ENCODE measurements around the gene CARD11.
A peak's percentile ranks its signal among the peaks of the same experiment; 100 is the strongest.
"Not testable (repeated sequence)": the region's sequence is repeated elsewhere in the genome, so short reads cannot be mapped to it uniquely, and the experiment has no call there.

Gene CARD11

DNA sequence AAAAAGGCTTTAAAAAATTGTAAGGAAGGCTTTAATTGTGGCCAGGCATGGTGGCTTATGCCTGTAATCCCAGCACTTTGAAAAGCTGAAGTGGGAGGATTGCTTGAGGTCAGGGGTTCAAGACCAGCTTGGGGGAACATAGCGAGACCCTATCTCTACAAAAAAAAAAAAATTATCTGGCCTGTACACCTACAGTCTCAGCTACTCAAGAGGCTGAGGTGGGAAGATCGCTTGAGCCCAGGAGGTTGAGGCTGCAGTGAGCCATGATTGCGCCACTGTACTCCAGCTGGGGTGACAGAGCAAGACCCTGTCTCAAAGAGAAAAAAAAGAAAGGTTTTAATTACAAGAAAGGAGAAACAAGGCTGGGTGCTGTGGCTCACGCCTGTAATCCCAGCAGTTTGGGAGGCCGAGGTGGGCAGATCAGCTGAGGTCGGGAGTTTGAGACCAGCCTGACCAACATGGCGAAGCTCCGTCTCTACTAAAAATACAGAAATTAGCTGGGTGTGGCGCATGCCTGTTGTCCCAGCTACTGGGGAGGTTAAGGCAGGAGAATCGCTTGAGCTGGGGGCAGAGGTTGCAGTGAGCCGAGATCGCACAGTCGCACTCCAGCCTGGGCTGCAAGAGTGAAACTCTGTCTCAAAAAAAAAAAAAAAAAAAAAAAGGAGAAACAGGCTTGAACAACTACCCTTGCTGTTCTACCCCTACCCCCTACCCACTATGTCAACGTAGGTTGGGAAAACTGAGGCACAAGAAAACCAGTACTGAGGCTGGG, 83.7 kb downstream of the CARD11 start:
- peaks cover 43% of the 10 kb centered on the region for H3K36me3 Mint-ChIP-seq (ENCODE audit: low read depth)
- H3K9me3 Mint-ChIP-seq = no peaks in the 10 kb centered on the region
- no peak overlapping the region for H3K4me3 Mint-ChIP-seq
- H3K27me3 Mint-ChIP-seq = no peaks in the 10 kb centered on the region
- peak overlapping the region; percentile 79 for H3K27ac Mint-ChIP-seq
- peaks cover 88% of the 10 kb centered on the region for H3K4me1 Mint-ChIP-seq (ENCODE audit: low read depth)

DNA sequence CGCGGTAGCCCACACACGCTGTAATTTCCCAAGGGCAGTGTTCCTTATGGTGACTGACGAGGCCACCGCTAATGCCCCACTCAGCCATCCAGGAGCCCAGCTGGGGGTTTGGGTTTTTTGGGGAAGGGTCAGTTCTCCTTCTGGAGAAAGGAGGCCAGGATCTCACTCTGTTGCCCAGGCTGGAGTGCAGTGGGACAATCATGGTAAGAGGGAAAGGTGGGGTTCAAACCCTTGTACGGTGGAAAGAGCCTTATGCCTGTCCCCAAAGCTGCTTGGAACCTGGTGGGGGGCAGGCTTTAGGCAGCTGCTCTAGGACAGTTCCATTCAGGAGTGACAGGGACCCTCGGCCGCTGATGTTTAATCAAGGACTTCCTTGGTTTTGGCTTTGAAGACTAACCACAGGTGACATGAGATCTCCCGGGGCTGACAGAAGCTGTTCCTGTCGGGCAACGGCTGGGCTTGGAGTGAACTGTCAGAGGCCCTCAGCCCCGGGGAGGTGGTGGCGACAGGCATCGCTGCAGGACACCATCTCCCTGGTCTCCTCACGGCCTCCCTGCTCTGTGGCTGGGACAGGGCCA, 84.5 kb downstream of the CARD11 start:
- H3K27ac Mint-ChIP-seq = peak overlapping the region; percentile 36
- peaks cover 90% of the 10 kb centered on the region for H3K4me1 Mint-ChIP-seq (ENCODE audit: low read depth)
- H3K27me3 Mint-ChIP-seq = no peaks in the 10 kb centered on the region

DNA sequence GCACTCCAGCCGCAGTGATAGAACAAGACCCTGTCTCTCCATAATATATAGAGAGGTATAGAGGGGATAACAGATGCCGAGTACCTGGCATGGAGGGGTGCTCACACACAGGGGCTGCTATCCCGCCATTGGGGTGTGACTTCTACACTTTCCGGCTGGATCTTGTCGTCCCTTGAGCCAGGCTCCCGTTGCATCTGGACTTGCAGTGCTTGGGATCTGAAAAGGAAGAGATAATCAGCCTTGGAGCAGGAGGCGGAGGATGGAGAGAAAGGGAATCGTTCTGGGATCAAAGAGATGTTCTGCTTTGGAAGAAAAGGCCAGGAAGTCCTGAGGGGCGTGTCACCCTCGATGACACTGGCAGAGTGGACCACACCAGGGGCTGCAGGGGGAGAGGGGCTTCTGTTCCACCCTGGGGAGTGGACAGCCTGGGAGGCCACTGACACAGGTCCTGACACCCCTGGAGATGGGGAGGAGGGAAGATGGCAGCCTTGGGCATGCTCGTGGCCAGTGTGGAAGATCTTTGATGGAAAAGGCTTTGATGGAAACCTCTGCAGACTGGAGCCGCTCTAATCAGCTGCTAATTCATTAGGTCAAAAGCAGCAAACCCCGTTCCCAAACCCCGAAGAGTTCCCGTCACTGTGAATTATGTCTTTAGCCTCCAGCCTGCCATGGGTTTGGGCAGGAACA, 85.1 kb downstream of the CARD11 start:
- Mint-ChIP-seq H3K4me3 (no peak overlapping the region), H3K27ac (peak overlapping the region; percentile 89), H3K4me1 (ENCODE audit: low read depth) (peaks cover 92% of the 10 kb centered on the region), H3K27me3 (no peaks in the 10 kb centered on the region), H3K9me3 (no peaks in the 10 kb centered on the region), H3K36me3 (ENCODE audit: low read depth) (peaks cover 48% of the 10 kb centered on the region)

More for the DNA sequence above, 84.5 kb downstream of the CARD11 start:
- H3K4me3 Mint-ChIP-seq = no peak overlapping the region
- no peaks in the 10 kb centered on the region for H3K9me3 Mint-ChIP-seq
- H3K36me3 Mint-ChIP-seq (ENCODE audit: low read depth) = peaks cover 42% of the 10 kb centered on the region

DNA sequence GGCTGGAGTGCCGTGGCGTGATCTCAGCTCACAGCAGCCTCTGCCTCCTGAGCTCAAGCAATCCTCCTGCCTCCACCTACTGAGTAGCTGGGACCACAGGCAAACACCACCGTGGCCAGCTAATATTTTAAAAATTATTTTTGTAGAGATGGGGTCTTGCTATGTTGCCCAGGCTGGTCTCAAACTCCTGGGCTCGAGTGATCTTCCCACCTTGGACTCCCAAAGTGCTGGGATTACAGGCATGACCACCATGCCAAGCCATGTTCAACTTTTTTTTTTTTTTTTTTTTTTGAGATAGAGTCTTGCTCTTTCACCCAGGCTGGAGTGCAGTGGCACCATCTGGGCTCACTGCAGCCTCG, 86.3 kb downstream of the CARD11 start:
- H3K4me1 Mint-ChIP-seq (ENCODE audit: low read depth) = peaks cover 87% of the 10 kb centered on the region
- not testable (repeated sequence) for H3K9me3 Mint-ChIP-seq, H3K27me3 Mint-ChIP-seq
- H3K36me3 Mint-ChIP-seq (ENCODE audit: low read depth) = peaks cover 53% of the 10 kb centered on the region
- H3K27ac Mint-ChIP-seq = peak overlapping the region; percentile 89
- H3K4me3 Mint-ChIP-seq = peak overlapping the region; percentile 20

DNA sequence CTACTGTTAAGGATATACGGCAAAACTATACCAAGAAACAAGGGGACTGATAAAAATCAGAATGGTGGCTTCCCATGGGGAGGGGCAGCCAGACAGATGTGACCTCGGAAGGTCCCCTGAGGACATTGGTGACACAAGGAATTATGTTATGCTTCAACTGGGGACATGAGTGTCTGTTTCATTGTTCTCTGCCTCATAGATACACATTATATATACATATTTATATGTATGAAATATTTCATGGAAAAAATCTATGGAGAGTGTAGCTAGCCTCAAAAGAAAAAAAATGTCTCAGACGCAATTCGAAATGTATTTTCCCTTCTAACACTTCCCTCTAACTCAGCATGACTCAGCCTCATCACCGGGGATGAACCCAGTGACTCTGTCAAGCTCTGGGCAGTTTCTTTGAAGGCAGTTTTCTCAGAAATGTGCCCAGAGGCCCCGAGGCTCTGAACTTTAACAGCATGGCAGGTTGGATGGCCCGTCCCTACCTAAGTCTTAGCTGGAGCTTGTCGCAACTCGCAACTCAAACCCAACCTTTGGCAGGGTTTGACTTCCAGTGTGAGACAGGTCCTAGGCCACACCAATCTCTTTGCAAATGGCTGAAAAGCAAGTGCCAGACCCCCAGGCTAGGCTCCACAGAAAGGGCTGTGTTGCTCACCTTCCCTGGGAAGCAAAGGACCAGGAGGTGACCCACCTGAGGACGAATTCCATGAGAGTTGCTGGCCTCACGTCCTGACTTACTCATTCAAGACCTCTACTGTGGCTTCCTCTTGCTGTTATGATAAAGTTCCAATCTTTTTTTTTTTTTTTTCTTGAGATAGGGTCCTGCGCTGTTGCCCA, 86.9 kb downstream of the CARD11 start:
- peaks cover 59% of the 10 kb centered on the region for H3K36me3 Mint-ChIP-seq (ENCODE audit: low read depth)
- H3K27ac Mint-ChIP-seq = peak overlapping the region; percentile 89
- peaks cover 87% of the 10 kb centered on the region for H3K4me1 Mint-ChIP-seq (ENCODE audit: low read depth)
- H3K27me3 Mint-ChIP-seq = no peaks in the 10 kb centered on the region
- H3K4me3 Mint-ChIP-seq = peak overlapping the region; percentile 20
- H3K9me3 Mint-ChIP-seq = no peaks in the 10 kb centered on the region

DNA sequence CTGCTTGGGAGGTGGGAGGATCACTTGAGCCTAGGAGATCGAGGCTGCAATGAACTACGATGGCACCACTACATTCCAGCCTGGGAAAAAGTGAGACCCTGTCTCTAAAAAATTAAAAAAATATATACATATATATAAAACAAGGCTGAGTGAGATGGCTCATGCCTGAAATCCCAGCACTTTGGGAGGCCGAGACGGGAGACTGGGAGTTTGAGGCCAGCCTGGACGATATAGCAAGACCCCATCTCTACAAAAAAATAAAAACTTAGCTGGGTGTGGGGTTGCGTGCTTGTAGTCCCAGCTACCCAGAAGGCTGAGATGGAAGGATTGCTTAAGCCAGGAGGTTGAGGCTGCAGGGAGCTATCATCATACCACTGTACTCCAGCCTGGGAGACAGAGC, 87.6 kb downstream of the CARD11 start:
- H3K27ac Mint-ChIP-seq = peak overlapping the region; percentile 89
- H3K9me3 Mint-ChIP-seq = no peaks in the 10 kb centered on the region
- peaks cover 90% of the 10 kb centered on the region for H3K4me1 Mint-ChIP-seq (ENCODE audit: low read depth)
- H3K4me3 Mint-ChIP-seq = no peak overlapping the region
- peaks cover 65% of the 10 kb centered on the region for H3K36me3 Mint-ChIP-seq (ENCODE audit: low read depth)
- H3K27me3 Mint-ChIP-seq = no peaks in the 10 kb centered on the region

DNA sequence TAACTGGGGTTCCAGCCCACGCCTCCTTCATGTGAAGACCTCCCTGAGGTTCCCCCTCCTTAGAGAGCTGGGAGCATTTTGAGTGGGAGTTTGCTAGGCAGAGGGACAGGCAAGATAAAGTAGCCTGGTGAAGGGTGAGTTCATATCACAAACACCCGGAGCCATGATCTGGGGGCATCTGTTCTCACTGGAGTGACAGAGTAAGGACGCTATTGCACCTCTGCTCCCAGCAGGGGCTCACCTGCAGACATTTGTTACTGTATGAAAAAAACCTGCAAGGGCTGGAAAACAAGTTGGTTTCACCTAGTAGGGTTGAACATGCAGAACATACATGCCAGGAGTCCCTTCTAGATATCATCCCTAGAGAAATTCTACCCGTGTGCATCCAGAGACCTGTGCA, 88.4 kb downstream of the CARD11 start:
- Mint-ChIP-seq H3K27ac (peak overlapping the region; percentile 90), H3K9me3 (peaks cover 1% of the 10 kb centered on the region), H3K36me3 (ENCODE audit: low read depth) (peaks cover 73% of the 10 kb centered on the region), H3K4me1 (ENCODE audit: low read depth) (peaks cover 94% of the 10 kb centered on the region), H3K27me3 (no peaks in the 10 kb centered on the region), H3K4me3 (no peak overlapping the region)

DNA sequence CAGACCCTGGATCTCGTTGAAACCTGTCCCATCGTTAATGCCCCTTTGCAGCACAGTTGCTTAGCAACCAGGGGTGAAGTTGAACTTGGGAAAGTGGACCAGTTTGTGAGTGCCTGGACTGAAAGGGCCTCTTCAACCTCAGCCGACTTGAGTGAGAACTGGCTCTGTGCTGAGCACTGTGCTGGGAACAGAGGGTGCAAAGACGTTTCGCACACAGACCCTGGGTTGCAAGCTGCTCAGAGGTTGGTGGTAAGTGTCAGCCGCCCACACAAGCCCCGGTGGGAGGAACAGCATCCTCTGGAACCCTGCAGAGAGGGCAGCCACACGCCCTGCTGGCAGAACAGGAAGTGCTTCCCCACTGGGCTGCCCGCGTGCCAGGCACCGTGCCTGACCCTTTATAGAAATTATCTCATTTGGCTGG, 89.2 kb downstream of the CARD11 start:
- Mint-ChIP-seq H3K27ac (peak overlapping the region; percentile 90), H3K9me3 (peaks cover 7% of the 10 kb centered on the region), H3K4me1 (ENCODE audit: low read depth) (peaks cover 95% of the 10 kb centered on the region), H3K4me3 (peak overlapping the region; percentile 51), H3K27me3 (no peaks in the 10 kb centered on the region), H3K36me3 (ENCODE audit: low read depth) (peaks cover 76% of the 10 kb centered on the region)

DNA sequence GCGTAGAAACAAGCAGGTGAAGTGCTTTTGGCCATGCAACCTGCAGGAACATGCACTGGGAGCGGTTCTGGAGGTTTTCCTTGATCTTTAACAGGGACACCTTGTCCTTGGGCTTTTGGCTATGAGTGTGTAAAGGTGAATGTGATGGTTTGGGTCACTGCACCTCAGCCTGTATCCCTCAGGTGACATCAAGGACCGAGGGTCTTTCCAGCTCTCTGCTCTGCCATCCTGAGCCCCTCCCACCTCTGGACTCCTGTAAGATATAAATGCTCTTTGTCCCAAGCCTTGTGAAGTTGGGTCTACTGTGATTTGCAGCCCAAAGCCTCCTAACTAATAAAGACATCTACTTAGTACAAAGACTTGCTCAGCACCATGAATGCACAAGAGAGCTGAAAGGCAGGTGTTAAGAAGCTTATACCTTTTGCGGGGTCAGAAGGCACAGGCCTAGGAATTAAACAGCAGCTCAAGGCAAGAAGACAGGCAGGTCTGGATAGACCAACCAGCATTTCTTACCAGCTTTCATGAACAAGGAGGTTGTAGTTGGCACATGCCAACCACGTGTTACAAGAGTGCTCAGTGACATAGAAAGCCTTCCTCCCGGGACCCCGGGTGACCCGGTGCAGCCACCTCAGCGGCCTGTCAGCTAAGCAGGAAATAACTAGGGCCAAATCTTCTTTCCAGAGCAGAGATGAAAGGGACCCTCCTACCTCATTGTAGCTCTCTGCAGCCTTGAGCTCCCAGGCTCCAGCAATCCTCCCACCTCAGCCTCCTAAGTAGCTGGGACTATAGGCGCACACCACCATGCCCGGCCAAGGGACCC, 89.9 kb downstream of the CARD11 start:
- Mint-ChIP-seq H3K4me1 (ENCODE audit: low read depth) (peaks cover 95% of the 10 kb centered on the region), H3K9me3 (peaks cover 10% of the 10 kb centered on the region), H3K27me3 (no peaks in the 10 kb centered on the region), H3K4me3 (no peak overlapping the region), H3K36me3 (ENCODE audit: low read depth) (peaks cover 83% of the 10 kb centered on the region), H3K27ac (peak overlapping the region; percentile 90)

DNA sequence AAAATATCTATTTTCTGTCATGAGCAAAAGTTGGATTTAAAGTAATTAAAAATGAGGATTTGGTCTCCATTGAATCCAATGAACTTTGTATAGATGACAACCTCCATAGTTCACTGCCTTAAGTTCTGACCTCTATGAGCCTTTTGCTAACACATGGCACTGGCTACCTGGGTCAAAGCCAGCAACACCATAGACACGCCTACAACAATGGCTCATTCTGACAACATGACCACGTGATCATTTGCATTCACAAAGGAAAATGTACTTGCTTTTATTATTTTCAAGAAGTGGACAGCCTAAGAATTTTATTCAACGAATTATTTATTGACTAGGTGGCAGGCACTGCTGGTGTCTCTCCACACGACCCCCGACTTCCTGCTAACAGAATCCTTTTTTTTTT, 90.6 kb downstream of the CARD11 start:
- Mint-ChIP-seq H3K27me3 (no peaks in the 10 kb centered on the region), H3K4me3 (no peak overlapping the region), H3K36me3 (ENCODE audit: low read depth) (peaks cover 83% of the 10 kb centered on the region), H3K4me1 (ENCODE audit: low read depth) (peaks cover 94% of the 10 kb centered on the region), H3K9me3 (peaks cover 10% of the 10 kb centered on the region), H3K27ac (peak overlapping the region; percentile 72)

DNA sequence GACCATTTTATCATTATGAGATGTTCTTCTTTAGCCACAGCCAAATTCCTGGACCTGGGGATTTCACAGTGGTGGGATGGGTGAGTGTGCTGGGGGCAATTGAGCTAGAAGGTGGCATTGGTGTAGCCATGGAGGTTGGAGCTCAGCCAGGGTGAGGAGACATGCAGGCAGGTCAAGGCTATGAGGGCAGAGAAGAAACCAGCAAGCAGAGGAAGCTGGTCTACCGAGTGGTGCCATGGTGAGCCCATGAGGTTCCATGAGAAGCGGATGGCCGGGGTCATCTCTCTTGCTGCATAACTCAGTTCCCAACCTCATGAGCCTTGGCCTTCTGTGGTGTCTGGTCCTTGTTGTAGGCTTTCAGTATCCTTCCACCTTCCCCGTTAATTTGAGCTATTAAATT, 91.4 kb downstream of the CARD11 start:
- H3K4me1 Mint-ChIP-seq (ENCODE audit: low read depth) = peaks cover 91% of the 10 kb centered on the region
- no peaks in the 10 kb centered on the region for H3K27me3 Mint-ChIP-seq
- H3K4me3 Mint-ChIP-seq = no peak overlapping the region
- peaks cover 84% of the 10 kb centered on the region for H3K36me3 Mint-ChIP-seq (ENCODE audit: low read depth)
- H3K27ac Mint-ChIP-seq = no peak overlapping the region
- peaks cover 10% of the 10 kb centered on the region for H3K9me3 Mint-ChIP-seq

DNA sequence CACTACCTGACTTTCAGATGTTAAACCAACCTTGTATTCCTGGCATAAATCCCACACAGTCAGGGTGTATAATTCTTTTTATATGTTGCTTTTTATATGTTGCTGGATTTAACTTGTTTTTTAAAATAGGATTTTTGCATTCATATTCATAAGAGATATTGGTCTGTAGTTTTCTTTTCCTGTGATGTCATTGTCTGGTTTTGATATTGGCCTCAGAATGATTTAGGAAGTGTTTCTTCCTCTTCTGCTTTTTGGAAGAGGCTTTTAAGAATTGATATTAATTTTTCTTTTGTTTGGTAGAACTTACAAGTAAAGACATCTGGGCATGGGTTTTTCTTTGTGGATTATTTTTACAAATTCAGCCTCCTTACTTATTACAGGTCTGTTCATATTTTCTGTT, 93.1 kb downstream of the CARD11 start:
- Mint-ChIP-seq H3K9me3 (peaks cover 10% of the 10 kb centered on the region), H3K4me1 (ENCODE audit: low read depth) (peaks cover 79% of the 10 kb centered on the region), H3K27ac (peak overlapping the region; percentile 37), H3K36me3 (ENCODE audit: low read depth) (peaks cover 92% of the 10 kb centered on the region), H3K4me3 (no peak overlapping the region), H3K27me3 (no peaks in the 10 kb centered on the region)

DNA sequence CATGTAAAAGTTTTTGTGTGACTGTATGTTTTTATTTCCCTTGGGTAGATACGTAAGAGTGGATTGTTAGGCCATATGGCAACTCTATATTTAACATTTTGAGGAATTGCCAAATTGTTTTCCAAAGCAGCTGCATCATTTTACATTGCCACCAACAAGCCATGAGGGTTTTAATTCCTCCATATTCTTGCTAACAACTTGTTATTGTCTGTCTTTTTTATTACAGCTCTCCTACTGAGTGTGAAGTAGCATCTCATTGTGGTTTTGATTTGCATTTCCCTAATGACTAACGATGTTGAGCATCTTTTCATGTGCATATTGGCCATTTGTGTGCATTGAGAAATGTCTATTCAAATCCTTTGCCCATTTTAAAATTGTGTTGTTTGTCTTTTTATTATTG, 94.9 kb downstream of the CARD11 start:
- Mint-ChIP-seq H3K27me3 (no peaks in the 10 kb centered on the region), H3K27ac (no peak overlapping the region), H3K4me1 (ENCODE audit: low read depth) (peaks cover 66% of the 10 kb centered on the region), H3K4me3 (no peak overlapping the region), H3K36me3 (ENCODE audit: low read depth) (peaks cover 95% of the 10 kb centered on the region), H3K9me3 (peaks cover 10% of the 10 kb centered on the region)
